ENCODE measurements around the gene DNAH10.
A peak's percentile ranks its signal among the peaks of the same experiment; 100 is the strongest.

Gene DNAH10

DNA sequence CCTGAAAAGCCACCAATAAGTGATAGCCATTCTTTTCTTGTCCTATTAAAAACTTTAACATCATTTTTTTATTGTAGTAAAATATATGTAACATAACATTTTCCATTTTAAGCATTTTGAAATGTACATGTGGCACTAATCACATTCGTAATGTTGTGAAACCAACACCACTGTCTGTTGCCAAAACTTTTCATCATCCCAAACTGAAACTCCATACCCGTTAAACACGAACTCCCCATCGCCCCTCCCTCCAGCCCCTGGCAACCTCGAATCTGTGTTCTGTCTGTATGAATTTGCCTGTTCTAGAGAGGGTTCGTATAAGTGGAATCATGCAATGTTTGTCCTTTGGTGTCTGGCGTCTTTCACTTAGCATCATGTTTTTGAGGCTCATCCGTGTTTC, 134.7 kb downstream of the DNAH10 start:
- TF ChIP-seq, protein P1, sequence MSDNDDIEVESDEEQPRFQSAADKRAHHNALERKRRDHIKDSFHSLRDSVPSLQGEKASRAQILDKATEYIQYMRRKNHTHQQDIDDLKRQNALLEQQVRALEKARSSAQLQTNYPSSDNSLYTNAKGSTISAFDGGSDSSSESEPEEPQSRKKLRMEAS (IDR thresholded peaks at IDR 0.05; ENCODE audit: low read depth, low read length) = no peak
- TF ChIP-seq, protein P2, sequence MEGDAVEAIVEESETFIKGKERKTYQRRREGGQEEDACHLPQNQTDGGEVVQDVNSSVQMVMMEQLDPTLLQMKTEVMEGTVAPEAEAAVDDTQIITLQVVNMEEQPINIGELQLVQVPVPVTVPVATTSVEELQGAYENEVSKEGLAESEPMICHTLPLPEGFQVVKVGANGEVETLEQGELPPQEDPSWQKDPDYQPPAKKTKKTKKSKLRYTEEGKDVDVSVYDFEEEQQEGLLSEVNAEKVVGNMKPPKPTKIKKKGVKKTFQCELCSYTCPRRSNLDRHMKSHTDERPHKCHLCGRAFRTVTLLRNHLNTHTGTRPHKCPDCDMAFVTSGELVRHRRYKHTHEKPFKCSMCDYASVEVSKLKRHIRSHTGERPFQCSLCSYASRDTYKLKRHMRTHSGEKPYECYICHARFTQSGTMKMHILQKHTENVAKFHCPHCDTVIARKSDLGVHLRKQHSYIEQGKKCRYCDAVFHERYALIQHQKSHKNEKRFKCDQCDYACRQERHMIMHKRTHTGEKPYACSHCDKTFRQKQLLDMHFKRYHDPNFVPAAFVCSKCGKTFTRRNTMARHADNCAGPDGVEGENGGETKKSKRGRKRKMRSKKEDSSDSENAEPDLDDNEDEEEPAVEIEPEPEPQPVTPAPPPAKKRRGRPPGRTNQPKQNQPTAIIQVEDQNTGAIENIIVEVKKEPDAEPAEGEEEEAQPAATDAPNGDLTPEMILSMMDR (IDR thresholded peaks at IDR 0.05; ENCODE audit: low read depth, low read length) = no peak
- TF ChIP-seq MYC (IDR thresholded peaks at IDR 0.05; ENCODE audit: low read depth, low read length) = no peak
- TF ChIP-seq POLR2A (IDR thresholded peaks at IDR 0.05; ENCODE audit: extremely low read depth, insufficient read length) = no peak
- no peak for DNase-seq (ENCODE audit: low read depth)
- H3K4me3 ChIP-seq (ENCODE audit: low read depth, low read length) = no peak overlapping the region

- TF ChIP-seq MYC (IDR thresholded peaks at IDR 0.05; ENCODE audit: low read depth, low read length) (no peak), POLR2A (IDR thresholded peaks at IDR 0.05; ENCODE audit: extremely low read depth, insufficient read length) (no peak)
- TF ChIP-seq, protein P2 (IDR thresholded peaks at IDR 0.05; ENCODE audit: low read depth, low read length) = no peak
- TF ChIP-seq, protein P1 (IDR thresholded peaks at IDR 0.05; ENCODE audit: low read depth, low read length) = no peak
- H3K4me3 ChIP-seq (ENCODE audit: low read depth, low read length) = no peak overlapping the region
- DNase-seq (ENCODE audit: low read depth) = no peak
Measured at GRCh38 chr12:123897221-123897620, 135.1 kb downstream of the DNAH10 start.

- TF ChIP-seq, protein P1 (IDR thresholded peaks at IDR 0.05; ENCODE audit: low read depth, low read length) = no peak
- TF ChIP-seq POLR2A (IDR thresholded peaks at IDR 0.05; ENCODE audit: extremely low read depth, insufficient read length) = no peak
- TF ChIP-seq, protein P2 (IDR thresholded peaks at IDR 0.05; ENCODE audit: low read depth, low read length) = no peak
- TF ChIP-seq MYC (IDR thresholded peaks at IDR 0.05; ENCODE audit: low read depth, low read length) = no peak
- H3K4me3 ChIP-seq (ENCODE audit: low read depth, low read length) = no peak overlapping the region
- no peak for DNase-seq (ENCODE audit: low read depth)
Measured at GRCh38 chr12:123898673-123899072, 136.6 kb downstream of the DNAH10 start.

DNA sequence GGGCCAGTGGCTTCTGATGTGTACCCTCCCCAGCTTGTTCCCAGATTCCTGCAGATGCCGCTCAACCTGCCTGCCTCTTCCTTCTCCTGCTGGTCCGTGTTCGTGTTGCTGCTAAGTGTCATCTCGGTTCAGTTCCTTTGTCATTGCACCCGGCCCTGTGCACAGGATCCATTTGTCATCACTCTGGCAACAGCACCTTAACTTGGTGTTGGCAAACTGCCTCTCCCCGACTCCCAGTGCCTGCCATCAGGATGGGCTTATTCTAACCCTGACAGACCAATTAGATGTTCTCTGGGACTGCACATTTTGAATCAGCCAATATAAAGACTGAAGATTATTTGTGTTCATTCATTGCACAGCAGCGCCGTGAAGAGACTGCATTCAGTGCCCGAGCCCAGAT, 137.3 kb downstream of the DNAH10 start:
- TF ChIP-seq, protein P2 (IDR thresholded peaks at IDR 0.05; ENCODE audit: low read depth, low read length) = no peak
- TF ChIP-seq, protein P1 (IDR thresholded peaks at IDR 0.05; ENCODE audit: low read depth, low read length) = no peak
- TF ChIP-seq MYC (IDR thresholded peaks at IDR 0.05; ENCODE audit: low read depth, low read length) = no peak
- no peak for TF ChIP-seq POLR2A (IDR thresholded peaks at IDR 0.05; ENCODE audit: extremely low read depth, insufficient read length)
- H3K4me3 ChIP-seq (ENCODE audit: low read depth, low read length) = no peak overlapping the region
- no peak for DNase-seq (ENCODE audit: low read depth)

- no peak for DNase-seq (ENCODE audit: low read depth)
- no peak overlapping the region for H3K4me3 ChIP-seq (ENCODE audit: low read depth, low read length)
- TF ChIP-seq MYC (IDR thresholded peaks at IDR 0.05; ENCODE audit: low read depth, low read length) = no peak
- TF ChIP-seq, protein P2 (IDR thresholded peaks at IDR 0.05; ENCODE audit: low read depth, low read length) = no peak
- TF ChIP-seq POLR2A (IDR thresholded peaks at IDR 0.05; ENCODE audit: extremely low read depth, insufficient read length) = no peak
- TF ChIP-seq, protein P1 (IDR thresholded peaks at IDR 0.05; ENCODE audit: low read depth, low read length) = 0 out of 2 replicates have a peak, but pooled peaks have one; percentile 3
Measured at GRCh38 chr12:123900871-123901376, 138.8 kb downstream of the DNAH10 start.

Data from NB4 (cell line).